ENCODE data around the gene PDE3B.

DNA sequence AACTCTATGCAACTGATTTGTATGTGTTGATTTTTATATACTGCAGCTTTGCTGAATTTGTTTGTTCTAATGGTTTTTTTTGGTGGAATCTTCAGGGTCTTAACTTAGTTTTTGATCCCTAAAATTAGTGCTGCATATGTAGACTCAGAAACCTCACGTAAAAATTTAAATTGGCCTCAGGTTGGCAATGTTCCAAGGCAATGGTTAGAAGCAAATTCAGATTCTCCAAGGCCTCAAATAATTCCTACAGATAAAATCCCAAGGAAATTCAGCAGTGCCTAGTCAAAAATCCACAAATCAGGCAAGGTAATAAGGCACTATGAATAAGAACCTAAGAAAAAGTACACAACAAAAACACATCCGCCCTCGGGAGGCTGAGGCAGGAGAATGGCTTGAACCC, 9.5 kb downstream of the PDE3B start:
- TF ChIP-seq, protein P1, sequence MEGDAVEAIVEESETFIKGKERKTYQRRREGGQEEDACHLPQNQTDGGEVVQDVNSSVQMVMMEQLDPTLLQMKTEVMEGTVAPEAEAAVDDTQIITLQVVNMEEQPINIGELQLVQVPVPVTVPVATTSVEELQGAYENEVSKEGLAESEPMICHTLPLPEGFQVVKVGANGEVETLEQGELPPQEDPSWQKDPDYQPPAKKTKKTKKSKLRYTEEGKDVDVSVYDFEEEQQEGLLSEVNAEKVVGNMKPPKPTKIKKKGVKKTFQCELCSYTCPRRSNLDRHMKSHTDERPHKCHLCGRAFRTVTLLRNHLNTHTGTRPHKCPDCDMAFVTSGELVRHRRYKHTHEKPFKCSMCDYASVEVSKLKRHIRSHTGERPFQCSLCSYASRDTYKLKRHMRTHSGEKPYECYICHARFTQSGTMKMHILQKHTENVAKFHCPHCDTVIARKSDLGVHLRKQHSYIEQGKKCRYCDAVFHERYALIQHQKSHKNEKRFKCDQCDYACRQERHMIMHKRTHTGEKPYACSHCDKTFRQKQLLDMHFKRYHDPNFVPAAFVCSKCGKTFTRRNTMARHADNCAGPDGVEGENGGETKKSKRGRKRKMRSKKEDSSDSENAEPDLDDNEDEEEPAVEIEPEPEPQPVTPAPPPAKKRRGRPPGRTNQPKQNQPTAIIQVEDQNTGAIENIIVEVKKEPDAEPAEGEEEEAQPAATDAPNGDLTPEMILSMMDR (IDR thresholded peaks at IDR 0.05 in 2 of 3, conservative IDR thresholded peaks at IDR 0.05 in 1 of 3; ENCODE audit: insufficient read depth in 2 of 3, low read depth in 1 of 3, low read length in 3 of 3) = no peak
- TF ChIP-seq ZNF76 (CRISPR knock-in tag; IDR thresholded peaks at IDR 0.05; ENCODE audit: borderline replicate concordance) = no peak
- TF ChIP-seq ZNF408 (CRISPR knock-in tag; IDR thresholded peaks at IDR 0.05; ENCODE audit: low read depth) = no peak
- no peak for TF ChIP-seq CEBPG (CRISPR knock-in tag; IDR thresholded peaks at IDR 0.05)
- TF ChIP-seq CEBPG (tag; conservative IDR thresholded peaks at IDR 0.05 in 1 of 2, IDR thresholded peaks at IDR 0.05 in 1 of 2) = no peak
- TF ChIP-seq, protein P2, sequence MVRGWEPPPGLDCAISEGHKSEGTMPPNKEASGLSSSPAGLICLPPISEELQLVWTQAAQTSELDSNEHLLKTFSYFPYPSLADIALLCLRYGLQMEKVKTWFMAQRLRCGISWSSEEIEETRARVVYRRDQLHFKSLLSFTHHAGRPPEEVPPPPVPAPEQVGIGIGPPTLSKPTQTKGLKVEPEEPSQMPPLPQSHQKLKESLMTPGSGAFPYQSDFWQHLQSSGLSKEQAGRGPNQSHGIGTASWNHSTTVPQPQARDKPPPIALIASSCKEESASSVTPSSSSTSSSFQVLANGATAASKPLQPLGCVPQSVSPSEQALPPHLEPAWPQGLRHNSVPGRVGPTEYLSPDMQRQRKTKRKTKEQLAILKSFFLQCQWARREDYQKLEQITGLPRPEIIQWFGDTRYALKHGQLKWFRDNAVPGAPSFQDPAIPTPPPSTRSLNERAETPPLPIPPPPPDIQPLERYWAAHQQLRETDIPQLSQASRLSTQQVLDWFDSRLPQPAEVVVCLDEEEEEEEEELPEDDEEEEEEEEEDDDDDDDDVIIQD (CRISPR knock-in tag; IDR thresholded peaks at IDR 0.05) = no peak
- TF ChIP-seq SMARCE1 (IDR thresholded peaks at IDR 0.05) = no peak
- TF ChIP-seq POLR2A (conservative IDR thresholded peaks at IDR 0.05) = no peak
- TF ChIP-seq, protein P3, sequence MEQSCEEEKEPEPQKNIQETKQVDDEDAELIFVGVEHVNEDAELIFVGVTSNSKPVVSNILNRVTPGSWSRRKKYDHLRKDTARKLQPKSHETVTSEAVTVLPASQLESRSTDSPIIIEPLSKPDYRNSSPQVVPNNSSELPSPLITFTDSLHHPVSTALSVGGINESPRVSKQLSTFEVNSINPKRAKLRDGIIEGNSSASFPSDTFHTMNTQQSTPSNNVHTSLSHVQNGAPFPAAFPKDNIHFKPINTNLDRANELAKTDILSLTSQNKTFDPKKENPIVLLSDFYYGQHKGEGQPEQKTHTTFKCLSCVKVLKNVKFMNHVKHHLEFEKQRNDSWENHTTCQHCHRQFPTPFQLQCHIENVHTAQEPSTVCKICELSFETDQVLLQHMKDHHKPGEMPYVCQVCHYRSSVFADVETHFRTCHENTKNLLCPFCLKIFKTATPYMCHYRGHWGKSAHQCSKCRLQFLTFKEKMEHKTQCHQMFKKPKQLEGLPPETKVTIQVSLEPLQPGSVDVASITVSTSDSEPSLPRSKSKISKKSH (CRISPR knock-in tag; IDR thresholded peaks at IDR 0.05) = no peak

All from K562 (cell line).